Measurements from ENCODE around the gene KIF11.

The KIF11 gene

DNA sequence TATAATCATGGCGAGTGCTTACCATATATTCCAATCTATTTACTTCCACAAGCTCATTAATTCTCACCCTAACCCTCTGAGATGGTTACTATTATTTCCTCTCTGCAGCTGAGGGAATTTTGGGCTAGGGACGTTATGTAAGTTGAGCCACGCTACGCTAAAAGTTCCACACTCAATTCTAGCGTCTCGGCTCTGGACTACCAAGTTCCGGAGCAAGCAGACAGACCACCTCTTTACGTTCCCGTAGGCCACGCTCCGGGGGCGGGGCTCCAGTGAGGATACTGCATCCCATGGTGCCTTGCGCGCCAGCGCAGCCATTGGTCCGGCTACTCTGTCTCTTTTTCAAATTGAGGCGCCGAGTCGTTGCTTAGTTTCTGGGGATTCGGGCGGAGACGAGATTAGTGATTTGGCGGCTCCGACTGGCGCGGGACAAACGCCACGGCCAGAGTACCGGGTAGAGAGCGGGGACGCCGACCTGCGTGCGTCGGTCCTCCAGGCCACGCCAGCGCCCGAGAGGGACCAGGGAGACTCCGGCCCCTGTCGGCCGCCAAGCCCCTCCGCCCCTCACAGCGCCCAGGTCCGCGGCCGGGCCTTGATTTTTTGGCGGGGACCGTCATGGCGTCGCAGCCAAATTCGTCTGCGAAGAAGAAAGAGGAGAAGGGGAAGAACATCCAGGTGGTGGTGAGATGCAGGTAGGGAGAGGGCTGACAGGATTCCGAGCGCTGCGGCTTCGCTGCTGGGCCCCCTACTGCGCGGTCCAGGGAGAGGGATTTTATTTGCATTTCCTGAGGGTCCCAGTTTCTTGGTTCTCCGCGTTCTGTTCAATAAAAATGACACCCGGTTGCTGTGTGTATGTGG, at the start of gene KIF11:
Gene KIF11, plus strand, starts transcription at position 370 of the 858 bp plus-strand sequence. Its CDS starts 246 bp downstream, at position 616.
- in situ Hi-C loops (cut with HindIII; ENCODE audit: low pct_ligation_motif_present, low sequenced_read_pairs): no loop called here

GRCh38 chr10:92544296-92544695, 48.6 kb upstream of the KIF11 start:
- Histone ChIP-seq H3K36me3 (replicated peaks) (no peaks in the 10 kb centered on the region), H3K27ac (no peak overlapping the region), H3K4me3 (ENCODE audit: low read depth, low read length) (no peak overlapping the region), H3K27me3 (replicated peaks) (no peaks in the 10 kb centered on the region)
- in situ Hi-C loops (cut with HindIII; ENCODE audit: low pct_ligation_motif_present, low sequenced_read_pairs): no loop called here
- no peak for TF ChIP-seq CTCF (IDR thresholded peaks at IDR 0.05; ENCODE audit: low read depth, low read length, missing control alignments)
- DNase-seq: no peak

More for the DNA sequence above, at the start of gene KIF11:
- Histone ChIP-seq H3K36me3 (replicated peaks) (no peaks in the 10 kb centered on the region), H3K4me3 (ENCODE audit: low read depth, low read length) (peak within 1 kb of the TSS; percentile 92), H3K27me3 (replicated peaks) (no peaks in the 10 kb centered on the region), H3K27ac (peak within 1 kb of the TSS; percentile 69)
- peak; percentile 98 for DNase-seq
- TF ChIP-seq CTCF (IDR thresholded peaks at IDR 0.05; ENCODE audit: low read depth, low read length, missing control alignments): peak; percentile 14

GRCh38 chr10:92545556-92545955, 47.4 kb upstream of the KIF11 start:
- Histone ChIP-seq H3K27me3 (replicated peaks) (no peaks in the 10 kb centered on the region), H3K27ac (no peak overlapping the region), H3K36me3 (replicated peaks) (no peaks in the 10 kb centered on the region), H3K4me3 (ENCODE audit: low read depth, low read length) (no peak overlapping the region)
- in situ Hi-C loops (cut with HindIII; ENCODE audit: low pct_ligation_motif_present, low sequenced_read_pairs): no loop called here
- no peak for TF ChIP-seq CTCF (IDR thresholded peaks at IDR 0.05; ENCODE audit: low read depth, low read length, missing control alignments)
- no peak for DNase-seq

- Histone ChIP-seq H3K27me3 (replicated peaks) (no peaks in the 10 kb centered on the region), H3K4me3 (ENCODE audit: low read depth, low read length) (no peak overlapping the region), H3K27ac (no peak overlapping the region), H3K36me3 (replicated peaks) (no peaks in the 10 kb centered on the region)
- TF ChIP-seq CTCF (IDR thresholded peaks at IDR 0.05; ENCODE audit: low read depth, low read length, missing control alignments): no peak
- DNase-seq: no peak
- in situ Hi-C loops (cut with HindIII; ENCODE audit: low pct_ligation_motif_present, low sequenced_read_pairs): no loop called here
Measured at GRCh38 chr10:92547676-92548075, 45.3 kb upstream of the KIF11 start.

- Histone ChIP-seq H3K36me3 (replicated peaks) (peaks cover 3% of the 10 kb centered on the region), H3K4me3 (ENCODE audit: low read depth, low read length) (no peak overlapping the region), H3K27me3 (replicated peaks) (no peaks in the 10 kb centered on the region), H3K27ac (no peak overlapping the region)
- peak; percentile 9 for TF ChIP-seq CTCF (IDR thresholded peaks at IDR 0.05; ENCODE audit: low read depth, low read length, missing control alignments)
- DNase-seq: no peak
- in situ Hi-C loops (cut with HindIII; ENCODE audit: low pct_ligation_motif_present, low sequenced_read_pairs): no loop called here
Measured at GRCh38 chr10:92550924-92551323, 42.0 kb upstream of the KIF11 start.

All from brain microvascular endothelial cell (primary cell).